Stimulated activated CD8-positive, alpha-beta memory T cell treated with anti-CD3 and anti-CD28 coated beads, Interleukin-4, amount 100 ng/mL, for 24 hours (primary cell): ENCODE results near the gene STYX.
A peak's percentile ranks its signal among the peaks of the same experiment; 100 is the strongest.

Experiments
- DNase-seq: peaks from one replicate; pipeline ENCODE4 v3.0.0-alpha.2; 2020; ENCODE audit warnings: low read depth

Gene STYX

GRCh38 chr14:52790011-52790755 is 60.2 kb downstream of the STYX start:
- DNase-seq, result no peak

- peak; percentile 0 for DNase-seq
Measured at GRCh38 chr14:52790756-52791222, 60.8 kb downstream of the STYX start.

- DNase-seq, result peak; percentile 78
Measured at GRCh38 chr14:52791223-52792096, 61.5 kb downstream of the STYX start, which contains the start of gene GNPNAT1. GNPNAT1 (minus strand) TSS chr14:52791607; CDS start chr14:52784650, 6,957 bp downstream.

DNA sequence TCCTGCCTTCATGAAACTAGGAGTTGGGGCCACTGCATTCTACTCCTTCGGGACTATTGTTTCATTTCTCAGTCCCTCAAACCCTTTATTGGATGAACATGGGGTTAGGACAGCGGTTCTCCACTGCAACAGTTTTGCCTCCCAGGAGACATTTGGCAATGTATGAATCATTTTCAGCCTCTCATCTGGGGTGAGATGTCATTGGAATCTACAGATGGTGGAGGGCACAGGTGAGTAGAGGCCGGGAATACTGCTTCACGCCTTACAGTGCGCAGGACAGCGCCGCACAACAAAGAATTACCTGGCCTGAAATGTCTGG is 62.1 kb downstream of the STYX start:
- DNase-seq, result no peak

DNA sequence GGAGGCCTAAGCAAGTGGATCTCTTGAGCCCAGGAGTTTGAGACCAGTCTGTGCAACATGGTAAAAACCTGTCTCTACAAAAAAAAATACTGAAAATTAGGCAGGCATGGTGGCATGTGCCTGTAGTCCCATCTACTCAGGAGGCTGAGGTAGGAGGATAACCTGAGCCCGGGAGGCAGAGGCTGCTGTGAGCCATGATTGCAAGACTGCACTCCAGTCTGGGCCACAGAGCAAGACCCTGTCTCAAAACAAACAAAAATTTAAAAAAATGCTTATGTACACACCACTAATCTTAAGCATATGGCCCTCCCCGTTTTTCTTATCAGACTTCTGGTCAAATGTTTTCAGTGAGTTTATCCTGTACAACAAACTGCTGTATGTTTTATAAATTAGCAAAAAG is 63.1 kb downstream of the STYX start:
- no peak for DNase-seq

DNA sequence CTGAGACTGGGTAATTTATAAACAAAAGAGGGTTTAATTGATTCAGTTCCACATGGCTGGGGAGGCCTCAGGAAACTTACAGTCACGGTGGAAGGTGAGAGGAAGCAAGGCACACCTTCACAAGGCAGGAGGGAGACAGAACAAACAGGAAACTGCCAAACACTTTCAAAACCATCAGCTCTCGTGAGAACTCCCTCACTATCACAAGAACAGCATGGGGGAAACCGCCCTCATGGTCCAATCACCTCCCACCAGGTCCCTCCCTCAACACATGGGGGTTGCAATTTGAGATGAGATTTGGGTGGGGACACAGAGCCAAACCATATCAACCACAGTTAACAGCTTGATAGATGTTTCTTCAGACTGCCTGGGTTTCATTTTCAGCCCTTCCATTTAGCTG is 67.7 kb downstream of the STYX start:
- no peak for DNase-seq

DNA sequence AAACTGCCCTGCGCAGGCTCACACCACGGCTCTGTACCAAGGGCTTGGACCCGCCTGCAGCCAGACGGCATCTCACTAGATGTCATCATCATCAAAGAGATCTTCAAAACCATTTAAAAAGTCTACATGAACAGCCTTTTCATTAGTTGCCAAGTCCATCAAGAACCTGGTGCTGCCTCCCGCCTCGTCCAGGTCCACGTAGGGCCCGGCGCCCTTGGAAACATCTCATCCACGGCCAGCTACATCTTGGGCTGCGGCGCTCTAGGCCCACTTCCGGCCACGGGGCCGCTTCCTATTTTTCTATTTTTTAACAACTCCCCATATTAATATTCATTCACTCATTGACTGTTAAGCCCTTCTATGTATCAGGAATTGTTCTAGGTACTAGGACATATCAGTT is 68.9 kb downstream of the STYX start:
- no peak for DNase-seq

- DNase-seq, result no peak
Measured at GRCh38 chr14:52801014-52801712, 71.2 kb downstream of the STYX start.

GRCh38 chr14:52802597-52802996 is 72.6 kb downstream of the STYX start:
- no peak for DNase-seq

DNA sequence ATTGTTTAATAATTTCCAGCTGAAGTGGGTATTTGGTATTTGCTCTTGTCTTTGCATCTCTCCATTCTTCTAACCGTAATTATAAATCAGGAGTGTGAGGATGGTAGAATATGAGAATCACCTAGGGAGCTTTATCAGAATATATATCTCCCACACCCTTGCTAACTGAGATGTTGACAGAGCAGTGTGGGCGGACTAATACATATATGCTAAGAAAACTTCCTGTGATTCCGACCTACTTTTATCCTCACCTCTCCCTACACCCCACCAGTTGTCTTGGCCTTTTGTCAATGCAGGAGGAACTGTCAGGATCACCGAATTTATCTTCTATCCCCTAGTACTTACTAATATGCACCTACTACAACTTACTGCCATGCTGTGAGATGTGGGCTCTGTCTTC is 76.1 kb downstream of the STYX start:
- DNase-seq, result no peak

DNA sequence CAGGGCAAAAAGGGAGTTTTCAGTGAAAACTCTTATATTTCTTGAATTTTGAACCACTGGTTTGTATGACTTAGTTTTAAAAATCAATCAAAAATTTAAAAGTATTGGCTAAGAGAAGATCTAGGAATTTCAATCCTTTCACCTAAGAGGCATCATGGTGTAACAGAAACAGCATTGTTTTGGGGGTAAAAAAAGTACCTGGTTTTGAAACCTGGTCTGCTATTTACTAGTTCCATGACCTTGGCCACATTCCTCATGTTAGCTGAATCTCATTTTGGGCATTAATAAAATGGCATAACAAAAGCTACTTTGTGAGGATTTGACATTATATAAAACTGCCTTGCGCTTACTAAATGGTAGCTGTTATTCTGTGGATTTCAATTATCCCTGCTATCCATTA is 78.1 kb downstream of the STYX start:
- DNase-seq, result no peak

DNA sequence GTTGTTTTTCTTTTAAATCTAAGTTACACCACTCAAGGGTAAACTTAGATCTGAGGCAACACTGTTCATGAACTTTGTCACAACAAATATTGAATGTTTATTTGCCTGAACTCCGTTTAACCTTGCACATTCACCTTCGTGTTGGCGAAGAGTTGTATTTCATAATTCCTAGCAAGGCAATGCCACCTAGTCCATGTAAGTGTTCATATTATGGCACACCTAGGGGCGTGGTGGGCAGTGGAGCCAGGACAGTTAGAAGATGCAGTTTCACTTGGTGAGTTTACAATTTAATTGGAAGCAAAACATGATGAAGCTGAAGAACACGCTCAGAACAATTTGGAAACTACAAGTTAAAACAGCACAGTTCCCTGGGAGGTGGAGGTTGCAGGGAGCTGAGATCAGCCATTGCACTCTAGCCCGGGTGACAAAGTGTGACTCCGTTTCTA is 91.9 kb downstream of the STYX start:
- DNase-seq, result no peak

GRCh38 chr14:52824462-52824861 is 94.5 kb downstream of the STYX start:
- DNase-seq, result no peak
